Gastroesophageal sphincter (tissue), 3 donors: ENCODE measurements around the gene KCNK18.

Source experiments
- POLR2A ChIP-seq, 2 donors: fragments of 450-650 bp; IDR thresholded peaks; one replicate each; pipeline ENCODE4 v1.6.1; 2017; ENCODE audit warnings: antibody characterized with exemption in 2 of 2, mild to moderate bottlenecking in 2 of 2, moderate library complexity in 1 of 2
- TF ChIP-seq, protein P1 (sequence below), 4 experiments: fragments of 200-600 bp in 2 of 4; fragments of 450-650 bp in 2 of 4; sonication (generic) in 1 of 4; IDR thresholded peaks; one replicate each; pipeline ENCODE4 v1.5.1; 2017 to 2019; ENCODE audit warnings: antibody characterized with exemption in 4 of 4, mild to moderate bottlenecking in 2 of 4, moderate library complexity in 2 of 4

GRCh38 chr10:117148284-117148683 lies 49.0 kb upstream of the KCNK18 start:
- TF ChIP-seq, protein P1, sequence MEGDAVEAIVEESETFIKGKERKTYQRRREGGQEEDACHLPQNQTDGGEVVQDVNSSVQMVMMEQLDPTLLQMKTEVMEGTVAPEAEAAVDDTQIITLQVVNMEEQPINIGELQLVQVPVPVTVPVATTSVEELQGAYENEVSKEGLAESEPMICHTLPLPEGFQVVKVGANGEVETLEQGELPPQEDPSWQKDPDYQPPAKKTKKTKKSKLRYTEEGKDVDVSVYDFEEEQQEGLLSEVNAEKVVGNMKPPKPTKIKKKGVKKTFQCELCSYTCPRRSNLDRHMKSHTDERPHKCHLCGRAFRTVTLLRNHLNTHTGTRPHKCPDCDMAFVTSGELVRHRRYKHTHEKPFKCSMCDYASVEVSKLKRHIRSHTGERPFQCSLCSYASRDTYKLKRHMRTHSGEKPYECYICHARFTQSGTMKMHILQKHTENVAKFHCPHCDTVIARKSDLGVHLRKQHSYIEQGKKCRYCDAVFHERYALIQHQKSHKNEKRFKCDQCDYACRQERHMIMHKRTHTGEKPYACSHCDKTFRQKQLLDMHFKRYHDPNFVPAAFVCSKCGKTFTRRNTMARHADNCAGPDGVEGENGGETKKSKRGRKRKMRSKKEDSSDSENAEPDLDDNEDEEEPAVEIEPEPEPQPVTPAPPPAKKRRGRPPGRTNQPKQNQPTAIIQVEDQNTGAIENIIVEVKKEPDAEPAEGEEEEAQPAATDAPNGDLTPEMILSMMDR (IDR thresholded peaks at IDR 0.05): no peak
- TF ChIP-seq POLR2A (IDR thresholded peaks at IDR 0.05): no peak
